Left cardiac atrium (tissue), 4 donors: ENCODE measurements around the gene IPO7. TPM values are rescaled to one million over a fixed set of nuclear protein-coding genes. Genes with fewer than 3 reads are reported as not detected.
"Not testable (repeated sequence)": the region's sequence is repeated elsewhere in the genome, so short reads cannot be mapped to it uniquely, and the experiment has no call there.

Experiments used
- ATAC-seq, 2 donors: fragments of 200-7000 bp; cut with Tn5 transposase; one replicate each; pipeline ENCODE4 v1.9.1; 2020; ENCODE audit warnings: mild to moderate bottlenecking in 2 of 2, moderate library complexity in 2 of 2
- DNase-seq: peaks from one replicate; pipeline ENCODE4 v3.0.0-alpha.2; 2020
- intact Hi-C, 2 donors: fragments of 100-400 bp; cut with DNase I; formaldehyde crosslinking; loops; one replicate each; pipeline versions ENCODE4 v1.14.1 to v1.15.1; 2022 to 2023
- total RNA-seq, 2 donors: library from RNA; stranded (reverse); fragmentation: NEBNext Ultra II Directional; extraction: Animal tissue kit (Norgen Biotek cat#: 25700); gene quantifications; one replicate each; pipeline ENCODE4 v1.2.1, GENCODE V29; 2021
- donor health status: DM: no; HTN: yes; CAD: no.
- donor health status: DM: no; HTN: yes; CAD: no; lungs with severe emphysema.
- donor health status: DM: yes; HTN: yes; CAD: no.
- donor health status: Dilated cardiomyopathy.

IPO7 gene
- total RNA-seq, 2 donors from 2014 or later, result 92.1 to 117 TPM

GRCh38 chr11:9396310-9396709 lies 11.9 kb downstream of the IPO7 start:
- intact Hi-C loops, result no loop called here
- DNase-seq (no peak), ATAC-seq (no peak)

- intact Hi-C loops, result no loop called here
- no peak for DNase-seq
- no peak for ATAC-seq
Observed at GRCh38 chr11:9396752-9397151, 12.3 kb downstream of the IPO7 start.

GRCh38 chr11:9397746-9398680 lies 13.6 kb downstream of the IPO7 start:
- intact Hi-C loops, result no loop called here
- ATAC-seq, result no peak

GRCh38 chr11:9399466-9399865 lies 15.0 kb downstream of the IPO7 start:
- no peak for ATAC-seq
- intact Hi-C loops, result no loop called here
- DNase-seq, result no peak

More at GRCh38 chr11:9397746-9398680, 13.6 kb downstream of the IPO7 start:
- DNase-seq, result no peak

GRCh38 chr11:9401884-9402283 lies 17.4 kb downstream of the IPO7 start:
- intact Hi-C loops, result loop anchor here in 1 of 2 donors (10.0 kb wide), 1 partner anchor 197 kb away; no protein-coding TSS in a partner anchor
- not testable (repeated sequence) for ATAC-seq, DNase-seq

- ATAC-seq (no peak), DNase-seq (no peak)
- intact Hi-C loops, result no loop called here
Observed at GRCh38 chr11:9428706-9429105, 44.3 kb downstream of the IPO7 start.

- no peak for DNase-seq
Observed at GRCh38 chr11:9438611-9439010, 54.2 kb downstream of the IPO7 start.

DNA sequence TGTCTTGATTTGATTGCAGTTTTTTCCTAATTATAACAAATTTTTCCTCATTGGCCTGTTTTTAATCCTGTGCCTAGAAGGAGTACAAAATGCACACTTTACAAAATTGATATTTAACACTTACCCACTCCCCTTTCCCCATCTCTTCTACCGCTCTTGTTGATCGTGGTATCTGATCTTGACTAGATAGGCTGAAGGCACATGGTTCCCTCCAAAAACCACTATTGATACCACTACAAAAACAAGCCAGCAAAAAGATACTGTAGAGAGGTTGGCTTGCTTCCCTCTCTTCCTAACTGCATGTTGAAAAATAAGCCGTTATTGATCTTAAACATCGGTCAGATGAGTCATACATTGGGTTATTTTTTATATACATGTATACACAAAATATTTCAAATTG lies 61.8 kb downstream of the IPO7 start:
- intact Hi-C loops, result no loop called here
- ATAC-seq, result no peak
- DNase-seq, result no peak

More at GRCh38 chr11:9438611-9439010, 54.2 kb downstream of the IPO7 start:
- no peak for ATAC-seq
- intact Hi-C loops, result loop anchor here in 1 of 2 donors (10.0 kb wide), 1 partner anchor 66 kb away; no protein-coding TSS in a partner anchor

DNA sequence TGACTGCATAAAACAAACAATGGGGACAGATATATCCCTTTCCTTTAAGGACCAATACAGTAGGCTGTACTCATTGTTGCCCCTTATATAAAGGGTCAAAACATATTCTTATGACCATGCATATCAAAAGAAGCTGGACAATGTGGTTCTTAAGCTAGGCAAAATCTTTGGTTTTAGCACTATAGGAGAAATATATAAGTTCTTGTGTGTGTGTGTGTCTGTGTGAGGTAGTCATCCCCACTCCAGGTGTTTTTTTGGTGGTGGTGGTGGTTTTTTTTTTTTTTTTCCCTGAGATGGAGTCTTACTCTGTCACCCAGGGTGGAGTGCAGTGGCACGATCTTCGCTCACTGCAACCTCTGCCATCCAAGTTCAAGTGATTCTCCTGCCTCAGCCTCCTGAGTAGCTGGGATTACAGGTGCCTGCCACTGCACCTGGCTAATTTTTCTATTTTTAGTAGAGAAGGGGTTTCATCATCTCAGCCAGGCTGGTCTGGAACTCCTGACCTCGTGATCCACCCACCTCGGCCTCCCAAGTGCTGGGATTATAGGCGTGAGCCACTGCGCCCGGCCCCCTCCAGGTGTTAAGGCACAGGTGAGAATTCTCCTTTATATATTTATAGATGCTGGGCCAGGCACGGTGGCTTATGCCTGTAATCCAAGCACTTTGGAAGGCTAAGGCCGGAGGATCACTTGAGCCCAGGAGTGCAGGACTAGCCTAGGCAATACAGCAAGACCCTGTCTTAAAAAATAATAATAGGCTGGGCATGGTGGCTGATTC lies 64.3 kb downstream of the IPO7 start:
- intact Hi-C loops, result no loop called here
- ATAC-seq, result no peak
- no peak for DNase-seq

DNA sequence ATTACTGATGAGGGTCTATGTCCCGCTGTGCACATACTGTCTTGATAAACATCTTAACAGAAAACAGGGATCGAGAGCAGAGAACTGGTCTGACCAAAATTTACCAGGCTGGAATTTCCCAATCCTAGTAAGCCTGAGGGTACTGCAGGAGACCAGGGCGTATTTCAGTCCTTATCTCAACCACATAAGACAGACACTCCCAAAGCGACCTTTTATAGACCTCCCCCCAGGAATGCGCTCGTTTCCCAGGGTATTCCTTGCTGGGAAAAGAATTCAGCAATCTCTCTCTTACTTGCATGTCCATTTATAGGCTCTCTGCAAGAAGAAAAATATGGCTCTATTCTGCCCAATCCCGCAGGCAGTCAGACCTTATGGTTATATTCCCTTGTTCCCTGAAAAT lies 67.6 kb downstream of the IPO7 start:
- DNase-seq, ATAC-seq, intact Hi-C loops: not testable (repeated sequence)

GRCh38 chr11:9455722-9456121 lies 71.3 kb downstream of the IPO7 start:
- ATAC-seq, result no peak
- DNase-seq, result no peak
- intact Hi-C loops, result no loop called here

DNA sequence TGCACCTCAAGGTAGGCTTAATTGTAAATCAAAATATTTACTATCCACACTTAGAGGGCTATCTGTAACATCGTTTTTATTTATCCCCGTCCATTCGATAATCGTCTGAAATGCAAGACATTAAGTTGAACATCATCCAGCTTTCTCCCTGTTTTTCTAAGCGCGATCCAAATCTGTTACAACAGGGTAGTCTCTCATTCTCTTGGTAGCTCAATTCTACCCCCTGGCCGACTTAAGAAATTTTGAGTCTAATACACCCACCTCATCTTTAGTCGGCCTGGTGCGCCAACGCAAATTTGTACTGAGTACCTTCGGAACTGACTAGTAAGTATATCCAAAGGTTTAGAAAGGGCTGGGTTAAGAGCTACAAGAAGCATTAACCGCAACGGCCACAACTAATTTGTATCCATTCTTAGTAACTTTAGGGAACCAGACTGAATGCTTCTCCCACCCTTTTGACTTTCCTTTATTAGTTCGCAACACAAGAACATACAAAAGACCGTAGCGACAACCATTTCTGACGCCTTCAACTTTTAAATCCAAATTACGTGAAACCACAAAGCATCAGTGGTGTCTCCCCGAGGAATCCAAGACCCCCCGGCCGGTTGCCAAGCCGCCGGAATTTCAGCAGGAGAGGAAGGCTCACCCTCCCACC lies 75.3 kb downstream of the IPO7 start:
- ATAC-seq, result no peak
- DNase-seq, result peak; percentile 60
- intact Hi-C loops, result no loop called here

- intact Hi-C loops, result no loop called here
- ATAC-seq (peak; percentile 93 to 98), DNase-seq (peak; percentile 100)
Observed at GRCh38 chr11:9460322-9461062, 76.0 kb downstream of the IPO7 start, which contains the start of gene ZNF143. ZNF143 (plus strand) TSS chr11:9461012; CDS start chr11:9471309, 10,297 bp downstream.

DNA sequence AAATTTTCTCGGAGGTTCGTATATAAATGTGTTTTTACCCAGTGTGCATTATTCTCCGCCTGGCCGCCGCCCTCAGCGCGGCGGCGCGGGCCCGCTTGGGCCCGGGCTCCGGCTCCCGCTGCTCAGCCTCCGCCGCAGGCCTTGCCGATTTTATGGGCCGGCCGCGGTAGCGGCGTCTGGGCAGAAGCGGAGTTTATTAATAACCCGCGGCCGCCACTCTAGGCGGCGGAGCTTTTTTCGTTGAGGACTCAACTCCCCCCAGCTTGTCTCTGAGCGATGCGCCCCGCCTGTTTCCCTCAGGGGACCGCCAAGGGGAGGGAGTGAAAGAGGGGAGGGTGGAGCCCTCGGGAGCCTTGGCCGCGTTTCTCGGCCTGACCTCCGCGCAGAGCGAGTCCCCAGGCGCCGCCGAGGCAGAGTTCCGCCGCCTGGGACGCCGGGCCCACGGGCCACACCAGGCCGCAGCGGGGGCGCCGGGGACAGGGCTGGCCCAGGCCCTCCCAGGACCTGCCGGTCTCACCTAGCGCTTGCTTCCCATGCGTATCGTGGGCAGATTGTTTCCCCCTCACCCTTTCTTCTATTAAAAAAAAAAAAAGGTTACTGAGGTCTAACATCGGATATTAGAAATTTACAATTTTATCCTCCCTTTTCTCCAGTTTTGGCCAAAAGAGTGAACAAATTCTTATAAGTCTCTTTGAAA lies 76.8 kb downstream of the IPO7 start:
- intact Hi-C loops, result no loop called here
- ATAC-seq, result peak; percentile 78 to 87
- DNase-seq, result peak; percentile 91

GRCh38 chr11:9461760-9462134 lies 77.3 kb downstream of the IPO7 start:
- ATAC-seq, result no peak
- intact Hi-C loops, result no loop called here

DNA sequence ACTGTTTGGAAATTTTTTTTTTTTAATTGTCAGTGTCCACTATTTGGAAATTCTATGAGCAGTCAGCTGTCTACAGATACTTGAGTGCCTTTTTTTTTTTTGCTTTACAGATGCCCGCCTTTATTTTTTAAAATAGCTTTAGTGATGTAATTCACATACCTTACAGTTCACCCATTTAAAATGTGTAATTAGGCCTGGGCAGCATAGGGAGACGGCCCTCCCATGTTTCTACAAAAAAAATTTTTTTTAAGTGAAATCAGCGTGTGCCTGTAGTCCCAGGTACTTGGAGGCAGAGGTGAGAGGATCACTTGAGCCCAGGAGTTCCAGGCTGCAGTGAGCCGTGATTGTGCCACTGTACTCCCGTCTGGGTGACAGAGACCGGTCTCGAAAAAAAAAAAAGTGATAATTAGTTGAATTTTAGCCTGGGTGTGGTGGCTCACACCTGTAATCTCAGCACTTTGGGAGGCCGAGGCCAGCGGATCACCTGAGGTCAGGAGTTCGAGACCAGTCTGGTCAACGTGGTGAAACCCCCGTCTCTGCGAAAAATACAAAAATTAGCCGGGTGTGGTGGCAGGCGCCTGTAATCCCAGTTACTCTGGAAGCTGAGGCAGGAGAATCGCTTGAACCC lies 77.8 kb downstream of the IPO7 start:
- no peak for ATAC-seq
- intact Hi-C loops, result no loop called here
- DNase-seq, result no peak

More at GRCh38 chr11:9461760-9462134, 77.3 kb downstream of the IPO7 start:
- no peak for DNase-seq

- DNase-seq (no peak), ATAC-seq (no peak)
- intact Hi-C loops, result no loop called here
Observed at GRCh38 chr11:9462806-9463537, 78.5 kb downstream of the IPO7 start.
